OCI-LY1 (cell line): ENCODE results near the gene JUNB.

Experiments used
- H2AFZ ChIP-seq: fragments of 200-600 bp; sonication (generic), shearing (Covaris generic); 2 replicates; pipeline ENCODE4 v1.6.0; 2014; ENCODE audit warnings: antibody characterized with exemption, mild to moderate bottlenecking, low read length
- H3F3A ChIP-seq: fragments of 200-600 bp; sonication (generic), shearing (Covaris generic); 2 replicates; pipeline ENCODE4 v1.6.0; 2014; ENCODE audit warnings: mild to moderate bottlenecking, antibody characterized with exemption, low read length, moderate library complexity; ENCODE audit not compliant: insufficient read depth
- H3K27ac ChIP-seq: fragments of 200-600 bp; sonication (generic); 2 replicates; pipeline ENCODE4 v1.5.1; 2014; ENCODE audit warnings: low read length, mixed run types, mild to moderate bottlenecking, low read depth; ENCODE audit not compliant: poor library complexity, severe bottlenecking
- H3K27me3 ChIP-seq: fragments of 200-600 bp; sonication (generic); 2 replicates; pipeline ENCODE4 v1.6.0; 2014; ENCODE audit warnings: antibody characterized with exemption, mild to moderate bottlenecking, low read length, moderate library complexity; ENCODE audit not compliant: insufficient read depth
- H3K36me3 ChIP-seq: fragments of 200-600 bp; sonication (generic); 2 replicates; pipeline ENCODE4 v1.6.1; 2014; ENCODE audit warnings: mild to moderate bottlenecking, antibody characterized with exemption, low read length, moderate library complexity, mixed read lengths; ENCODE audit not compliant: insufficient read depth
- H3K4me1 ChIP-seq: fragments of 200-600 bp; sonication (generic); 2 replicates; pipeline ENCODE4 v1.5.1; 2014; ENCODE audit warnings: mild to moderate bottlenecking, low read length, moderate library complexity; ENCODE audit not compliant: insufficient read depth, severe bottlenecking
- H3K4me2 ChIP-seq: fragments of 200-600 bp; sonication (generic), shearing (Covaris generic); 2 replicates; pipeline ENCODE4 v1.6.1; 2014; ENCODE audit warnings: low read length
- H3K4me3 ChIP-seq: fragments of 200-600 bp; sonication (generic); 2 replicates; pipeline ENCODE4 v1.5.1; 2014; ENCODE audit warnings: low read length, low read depth, mild to moderate bottlenecking, mixed read lengths; ENCODE audit not compliant: poor library complexity, severe bottlenecking
- H3K79me2 ChIP-seq: fragments of 200-600 bp; shearing (Covaris generic); 2 replicates; pipeline ENCODE4 v1.6.1; 2016; ENCODE audit warnings: mixed run types, low read length, mixed read lengths; ENCODE audit not compliant: insufficient read depth
- H3K9ac ChIP-seq: fragments of 200-600 bp; sonication (generic), shearing (Covaris generic); 2 replicates; pipeline ENCODE4 v1.6.1; 2014; ENCODE audit warnings: mild to moderate bottlenecking, low read length, mixed read lengths
- H3K9me2 ChIP-seq: fragments of 200-600 bp; sonication (generic), shearing (Covaris generic); 2 replicates; pipeline ENCODE4 v1.6.1; 2014; ENCODE audit warnings: low read depth, mild to moderate bottlenecking, low read length, mixed read lengths
- H3K9me3 ChIP-seq: fragments of 200-600 bp; shearing (Covaris generic); 2 replicates; pipeline ENCODE4 v1.6.1; 2014; ENCODE audit warnings: low read length, mixed read lengths
- H4K20me1 ChIP-seq: fragments of 200-600 bp; sonication (generic), shearing (Covaris generic); 2 replicates; pipeline ENCODE4 v1.6.0; 2016; ENCODE audit warnings: mild to moderate bottlenecking, low read length; ENCODE audit not compliant: insufficient read depth
- EZH2 ChIP-seq: fragments of 200-600 bp; sonication (generic), shearing (Covaris generic); IDR thresholded peaks from 2 replicates; pipeline ENCODE4 v1.8.0; 2017; ENCODE audit warnings: borderline replicate concordance, mixed run types, mild to moderate bottlenecking, antibody characterized with exemption, low read length, moderate library complexity, mixed read lengths
- TF ChIP-seq, protein P1 (sequence below): fragments of 200-600 bp; sonication (generic), shearing (Covaris generic); IDR thresholded peaks from 2 replicates; pipeline ENCODE4 v1.5.1; 2017; ENCODE audit warnings: mild to moderate bottlenecking, antibody characterized with exemption, low read length, moderate library complexity, mixed read lengths

The JUNB gene

DNA sequence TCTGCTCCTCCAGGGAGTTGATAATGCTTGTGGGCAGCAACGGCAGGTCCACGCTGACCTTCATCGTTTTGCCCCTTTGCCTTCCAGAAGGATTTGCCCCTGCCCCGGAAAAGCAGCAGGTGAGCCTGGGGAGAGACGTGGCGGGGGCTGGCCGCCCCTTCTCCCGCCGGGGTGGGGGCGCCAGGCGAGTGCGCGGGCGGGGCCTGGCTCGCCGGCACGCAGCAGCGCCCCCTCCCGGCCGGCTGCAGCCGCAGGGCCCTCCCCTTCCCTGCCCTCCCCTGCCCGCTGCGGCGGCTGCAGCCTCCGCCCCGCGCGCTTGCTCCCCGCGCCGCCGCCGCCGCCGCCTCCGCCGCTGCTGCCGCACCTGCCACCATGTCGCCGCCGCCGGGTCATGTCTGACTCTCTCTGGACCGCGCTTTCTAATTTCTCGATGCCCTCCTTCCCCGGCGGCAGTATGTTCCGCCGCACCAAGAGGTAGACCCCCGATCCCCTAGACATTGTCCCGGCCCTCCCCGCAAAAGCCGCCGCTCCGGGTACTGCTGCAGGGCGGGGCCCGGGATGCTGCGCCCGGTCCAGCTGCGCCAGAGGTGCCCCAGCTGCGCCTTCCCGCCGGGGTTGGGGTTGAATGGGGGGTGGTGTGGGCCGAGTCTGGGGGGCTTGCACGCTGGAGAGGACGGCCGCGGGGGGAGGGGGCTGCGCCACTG lies 47.0 kb downstream of the JUNB start, which contains the start of gene MAST1:
TSS of gene MAST1 (plus strand) at position 334 of the 704 bp plus-strand sequence. CDS start at position 392, 58 bp downstream.
- H3K9me3 ChIP-seq: no peaks in the 10 kb centered on the region
- no peak within 1 kb of the TSS for H2AFZ ChIP-seq
- H3K27me3 ChIP-seq: no peaks in the 10 kb centered on the region
- H3K9me2 ChIP-seq: no peaks in the 10 kb centered on the region
- peak within 1 kb of the TSS; percentile 75 for H3K27ac ChIP-seq
- H3K4me2 ChIP-seq: peak within 1 kb of the TSS; percentile 64
- peaks cover 24% of the 10 kb centered on the region for H3K36me3 ChIP-seq
- H3K4me1 ChIP-seq: peaks cover 60% of the 10 kb centered on the region
- H3K9ac ChIP-seq: peak within 1 kb of the TSS; percentile 83
- peak within 1 kb of the TSS; percentile 81 for H3K4me3 ChIP-seq
- H4K20me1 ChIP-seq: no peaks in the 10 kb centered on the region
- H3K79me2 ChIP-seq: no peaks in the 10 kb centered on the region
- H3F3A ChIP-seq: peaks cover 8% of the 10 kb centered on the region
- TF ChIP-seq, protein P1, sequence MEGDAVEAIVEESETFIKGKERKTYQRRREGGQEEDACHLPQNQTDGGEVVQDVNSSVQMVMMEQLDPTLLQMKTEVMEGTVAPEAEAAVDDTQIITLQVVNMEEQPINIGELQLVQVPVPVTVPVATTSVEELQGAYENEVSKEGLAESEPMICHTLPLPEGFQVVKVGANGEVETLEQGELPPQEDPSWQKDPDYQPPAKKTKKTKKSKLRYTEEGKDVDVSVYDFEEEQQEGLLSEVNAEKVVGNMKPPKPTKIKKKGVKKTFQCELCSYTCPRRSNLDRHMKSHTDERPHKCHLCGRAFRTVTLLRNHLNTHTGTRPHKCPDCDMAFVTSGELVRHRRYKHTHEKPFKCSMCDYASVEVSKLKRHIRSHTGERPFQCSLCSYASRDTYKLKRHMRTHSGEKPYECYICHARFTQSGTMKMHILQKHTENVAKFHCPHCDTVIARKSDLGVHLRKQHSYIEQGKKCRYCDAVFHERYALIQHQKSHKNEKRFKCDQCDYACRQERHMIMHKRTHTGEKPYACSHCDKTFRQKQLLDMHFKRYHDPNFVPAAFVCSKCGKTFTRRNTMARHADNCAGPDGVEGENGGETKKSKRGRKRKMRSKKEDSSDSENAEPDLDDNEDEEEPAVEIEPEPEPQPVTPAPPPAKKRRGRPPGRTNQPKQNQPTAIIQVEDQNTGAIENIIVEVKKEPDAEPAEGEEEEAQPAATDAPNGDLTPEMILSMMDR: peak; percentile 37
- TF ChIP-seq EZH2: no peak

DNA sequence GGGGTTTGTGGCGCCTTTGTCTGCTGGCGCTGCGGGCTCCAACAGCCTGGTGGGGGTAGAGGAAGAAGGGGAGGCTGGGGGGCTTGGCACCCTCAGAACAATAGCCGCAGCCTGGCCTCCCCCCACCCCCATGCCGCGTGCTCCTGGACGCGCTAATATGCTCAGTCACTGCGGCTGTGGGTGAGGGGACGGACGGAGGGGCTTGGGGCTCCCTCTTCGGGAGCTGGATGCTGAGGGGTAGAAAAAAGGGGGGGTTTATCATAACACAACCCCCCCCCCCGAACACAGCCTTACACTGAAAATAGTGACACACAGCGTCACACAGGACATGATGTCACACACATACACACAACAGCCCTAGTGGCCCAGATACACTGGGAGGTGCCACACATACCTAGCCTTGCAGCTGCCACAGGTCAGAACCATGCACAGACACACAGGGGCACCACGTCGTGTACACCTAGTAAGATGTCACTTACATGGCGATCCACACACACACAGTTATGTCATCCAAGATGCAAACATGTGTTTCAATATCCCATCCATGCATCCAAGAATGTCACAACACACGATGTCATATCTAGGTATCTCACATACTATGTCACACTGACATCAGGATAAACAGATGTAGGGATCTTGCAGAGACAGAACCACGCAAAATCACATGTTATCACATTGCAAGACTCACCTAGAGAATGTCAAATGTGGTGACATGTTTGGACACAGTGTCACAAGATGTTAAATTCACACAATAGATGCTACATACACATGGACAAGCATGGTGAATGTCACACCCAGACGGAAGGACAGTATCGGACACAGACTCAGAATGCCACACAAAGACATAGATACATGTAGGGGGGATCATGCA lies 47.8 kb downstream of the JUNB start:
- H3K27me3 ChIP-seq: no peaks in the 10 kb centered on the region
- H2AFZ ChIP-seq: no peak overlapping the region
- H3K36me3 ChIP-seq: peaks cover 31% of the 10 kb centered on the region
- H3K4me2 ChIP-seq: peak overlapping the region; percentile 64
- H3K9me2 ChIP-seq: no peaks in the 10 kb centered on the region
- no peaks in the 10 kb centered on the region for H4K20me1 ChIP-seq
- H3K79me2 ChIP-seq: no peaks in the 10 kb centered on the region
- peak overlapping the region; percentile 83 for H3K9ac ChIP-seq
- no peaks in the 10 kb centered on the region for H3K9me3 ChIP-seq
- 0 out of 2 replicates have a peak, but pooled peaks cover 7% of the 10 kb centered on the region for H3F3A ChIP-seq
- peak overlapping the region; percentile 81 for H3K4me3 ChIP-seq
- peaks cover 56% of the 10 kb centered on the region for H3K4me1 ChIP-seq
- H3K27ac ChIP-seq: peak overlapping the region; percentile 75
- TF ChIP-seq, protein P1: no peak
- no peak for TF ChIP-seq EZH2

- no peak for TF ChIP-seq EZH2
- TF ChIP-seq, protein P1: no peak
- no peaks in the 10 kb centered on the region for H4K20me1 ChIP-seq
- H3K9me2 ChIP-seq: no peaks in the 10 kb centered on the region
- no peak overlapping the region for H3K4me3 ChIP-seq
- H3F3A ChIP-seq: 0 out of 2 replicates have a peak, but pooled peaks cover 7% of the 10 kb centered on the region
- H3K27me3 ChIP-seq: no peaks in the 10 kb centered on the region
- no peaks in the 10 kb centered on the region for H3K9me3 ChIP-seq
- H3K27ac ChIP-seq: peak overlapping the region; percentile 75
- H3K79me2 ChIP-seq: no peaks in the 10 kb centered on the region
- H3K9ac ChIP-seq: no peak overlapping the region
- peak overlapping the region; percentile 64 for H3K4me2 ChIP-seq
- H3K4me1 ChIP-seq: peaks cover 43% of the 10 kb centered on the region
- H3K36me3 ChIP-seq: peaks cover 35% of the 10 kb centered on the region
- no peak overlapping the region for H2AFZ ChIP-seq
These were observed 49.1 kb downstream of the JUNB start for GRCh38 chr19:12840091-12841079.
